SH-SY5Y (cell line): ENCODE measurements around the gene GPSM1.

ENCODE experiments used
- GATA2 ChIP-seq: IDR thresholded peaks from 2 replicates; pipeline ENCODE4 v1.6.1; 2011; ENCODE audit warnings: mild to moderate bottlenecking, low read depth, low read length
- GATA3 ChIP-seq: IDR thresholded peaks from 2 replicates; pipeline ENCODE4 v1.6.1; 2011; ENCODE audit warnings: low read depth, mild to moderate bottlenecking, low read length, moderate library complexity

- TF ChIP-seq GATA2 (no peak), GATA3 (no peak)
Measured at GRCh38 chr9:136290508-136291000, 36.8 kb upstream of the GPSM1 start.
